HG02763 (cell line): ENCODE data around the gene POU6F2.
"Not testable (repeated sequence)": the region's sequence is repeated elsewhere in the genome, so short reads cannot be mapped to it uniquely, and the experiment has no call there.

Experiments used
- ATAC-seq: cut with Tn5 transposase; IDR thresholded peaks from one replicate; pipeline ENCODE4 v1.9.1; 2021; ENCODE audit warnings: mild to moderate bottlenecking, moderate library complexity; ENCODE audit not compliant: unreplicated experiment

POU6F2 gene, protein sequence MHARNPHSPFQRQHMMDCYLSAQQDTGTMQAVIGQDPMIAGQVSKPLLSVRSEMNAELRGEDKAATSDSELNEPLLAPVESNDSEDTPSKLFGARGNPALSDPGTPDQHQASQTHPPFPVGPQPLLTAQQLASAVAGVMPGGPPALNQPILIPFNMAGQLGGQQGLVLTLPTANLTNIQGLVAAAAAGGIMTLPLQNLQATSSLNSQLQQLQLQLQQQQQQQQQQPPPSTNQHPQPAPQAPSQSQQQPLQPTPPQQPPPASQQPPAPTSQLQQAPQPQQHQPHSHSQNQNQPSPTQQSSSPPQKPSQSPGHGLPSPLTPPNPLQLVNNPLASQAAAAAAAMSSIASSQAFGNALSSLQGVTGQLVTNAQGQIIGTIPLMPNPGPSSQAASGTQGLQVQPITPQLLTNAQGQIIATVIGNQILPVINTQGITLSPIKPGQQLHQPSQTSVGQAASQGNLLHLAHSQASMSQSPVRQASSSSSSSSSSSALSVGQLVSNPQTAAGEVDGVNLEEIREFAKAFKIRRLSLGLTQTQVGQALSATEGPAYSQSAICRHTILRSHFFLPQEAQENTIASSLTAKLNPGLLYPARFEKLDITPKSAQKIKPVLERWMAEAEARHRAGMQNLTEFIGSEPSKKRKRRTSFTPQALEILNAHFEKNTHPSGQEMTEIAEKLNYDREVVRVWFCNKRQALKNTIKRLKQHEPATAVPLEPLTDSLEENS

DNA sequence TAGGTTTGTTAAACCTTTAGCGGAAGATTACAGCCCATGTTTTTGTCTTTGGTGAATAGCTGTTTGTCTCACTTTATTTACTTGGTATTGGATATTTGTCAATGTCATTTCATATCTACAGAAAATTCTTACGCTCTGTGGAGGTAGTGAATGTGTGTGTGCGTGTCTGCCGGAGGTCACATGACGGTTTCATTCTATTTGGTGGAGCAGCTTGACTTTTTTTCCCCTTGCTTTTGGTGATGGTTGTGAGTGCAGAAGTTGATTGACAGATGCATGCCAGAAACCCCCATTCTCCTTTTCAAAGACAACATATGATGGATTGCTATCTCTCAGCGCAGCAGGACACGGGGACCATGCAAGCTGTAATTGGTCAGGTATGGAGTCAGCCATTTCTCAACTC lies at the start of gene POU6F2:
Gene POU6F2 (plus strand): TSS at position 225 of the 400 bp plus-strand sequence. CDS start 45 bp downstream, at position 270.
- no peak for ATAC-seq

DNA sequence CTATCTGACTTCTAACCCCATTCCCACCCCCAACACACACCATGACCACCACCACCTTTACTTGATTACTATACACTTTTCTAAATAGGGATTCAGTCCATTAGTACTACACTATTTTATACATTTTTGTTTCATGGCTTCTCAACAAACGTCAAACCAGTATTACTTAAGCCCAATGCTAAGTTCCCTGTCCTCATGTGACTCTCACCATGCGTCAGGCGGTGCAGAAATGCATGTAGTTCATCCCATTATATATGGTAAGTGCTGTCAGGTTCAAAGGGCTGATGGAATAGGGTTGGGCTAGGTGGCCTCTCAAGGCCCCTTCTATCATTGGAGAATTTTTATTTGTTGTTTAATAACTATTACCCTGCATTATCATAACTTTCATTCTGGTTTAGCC lies 49.2 kb upstream of the POU6F2 start:
- ATAC-seq = no peak

DNA sequence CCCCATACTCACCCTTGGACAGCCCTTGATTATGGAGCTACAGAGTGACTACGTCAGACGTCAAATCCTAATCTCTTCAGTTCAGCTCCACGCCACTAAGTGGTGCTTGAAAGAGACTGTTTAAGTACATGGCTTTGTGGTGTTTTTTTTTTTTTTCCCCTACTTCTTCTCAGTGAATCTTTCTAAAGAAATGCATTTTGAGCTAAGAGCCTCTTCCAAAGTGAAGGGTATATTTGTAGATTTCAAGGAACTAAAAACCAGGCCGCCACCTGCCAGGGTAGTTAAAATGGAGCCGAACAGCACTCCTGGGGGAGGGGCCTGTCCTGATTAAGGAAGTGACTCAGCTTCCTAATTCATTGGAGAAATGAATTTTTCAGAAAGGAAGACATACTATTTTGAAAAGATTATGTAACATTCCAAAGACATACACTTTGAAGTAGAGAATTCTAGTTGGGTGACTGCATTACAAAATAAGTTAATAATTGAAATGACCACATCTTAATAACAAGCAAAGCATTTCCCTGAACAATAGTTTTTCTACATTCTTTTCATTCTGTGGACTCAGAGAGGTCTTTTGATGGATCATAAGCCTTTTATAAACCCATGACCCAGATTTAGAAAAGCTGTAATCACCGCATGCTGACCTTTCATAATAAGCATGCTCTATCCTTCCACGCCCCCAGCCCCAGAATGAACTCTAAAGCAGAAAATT lies 48.1 kb upstream of the POU6F2 start:
- no peak for ATAC-seq

GRCh38 chr7:38932509-38933168 lies 45.1 kb upstream of the POU6F2 start:
- peak; percentile 76 for ATAC-seq

DNA sequence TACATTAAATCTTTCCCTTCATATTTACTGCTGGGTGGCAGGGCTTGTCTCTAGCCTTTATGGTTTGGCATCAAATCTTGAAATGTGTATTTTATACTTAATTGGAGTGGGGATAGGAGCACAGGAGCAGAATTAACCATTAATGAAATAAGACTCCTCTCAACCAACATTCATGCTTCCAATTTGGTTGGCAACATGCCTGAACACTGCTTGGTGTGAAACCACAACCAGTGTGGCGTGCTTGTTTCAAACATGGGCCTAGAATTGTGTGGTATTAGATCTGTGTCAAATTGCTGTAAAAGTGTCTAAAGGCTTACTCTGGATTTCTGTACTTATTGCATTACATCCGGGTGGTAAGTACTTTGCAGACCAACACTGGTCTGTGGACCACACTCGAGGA lies 43.7 kb upstream of the POU6F2 start:
- no peak for ATAC-seq

GRCh38 chr7:38934536-38934935 lies 43.2 kb upstream of the POU6F2 start:
- no peak for ATAC-seq

DNA sequence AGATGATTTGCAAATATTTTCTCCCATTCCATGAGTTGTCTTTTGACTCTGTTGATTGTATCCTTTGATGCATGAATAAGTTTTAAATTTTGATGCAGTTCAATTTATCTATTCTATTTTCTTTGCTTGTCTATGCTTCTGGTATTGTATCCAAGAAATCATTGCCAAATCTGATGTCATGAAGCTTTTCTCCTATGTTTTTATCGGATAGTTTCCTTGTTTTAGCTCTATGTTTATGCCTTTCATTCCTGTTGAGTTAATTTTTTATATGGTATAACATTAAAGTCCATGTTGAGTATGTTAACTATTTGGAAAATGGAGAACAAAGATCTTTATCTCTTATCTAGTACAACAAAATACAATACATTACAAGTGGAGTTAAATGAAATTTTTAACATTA lies 41.1 kb upstream of the POU6F2 start:
- no peak for ATAC-seq

DNA sequence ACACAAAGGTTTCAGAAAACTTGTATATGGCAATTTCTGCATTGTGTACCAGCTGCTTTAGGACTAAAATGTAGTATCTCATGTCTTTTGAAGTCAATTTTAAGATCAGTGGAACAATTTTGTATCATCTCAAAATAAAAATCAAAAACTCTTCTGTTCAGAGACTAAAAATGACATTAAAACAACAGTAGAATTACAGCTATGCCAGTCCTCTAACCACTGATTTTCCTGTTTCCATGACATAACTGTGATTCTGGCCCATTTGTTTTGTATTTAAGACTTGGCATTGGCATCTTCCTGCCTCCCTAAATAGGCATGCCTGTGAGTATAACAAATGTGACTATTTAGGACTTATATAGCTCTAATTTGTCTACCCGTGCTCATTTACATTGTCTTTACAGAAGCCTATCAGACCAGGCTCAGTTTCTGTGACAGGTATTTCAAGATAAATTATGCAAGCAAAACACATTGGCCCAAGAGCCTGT lies 39.7 kb upstream of the POU6F2 start:
- no peak for ATAC-seq

DNA sequence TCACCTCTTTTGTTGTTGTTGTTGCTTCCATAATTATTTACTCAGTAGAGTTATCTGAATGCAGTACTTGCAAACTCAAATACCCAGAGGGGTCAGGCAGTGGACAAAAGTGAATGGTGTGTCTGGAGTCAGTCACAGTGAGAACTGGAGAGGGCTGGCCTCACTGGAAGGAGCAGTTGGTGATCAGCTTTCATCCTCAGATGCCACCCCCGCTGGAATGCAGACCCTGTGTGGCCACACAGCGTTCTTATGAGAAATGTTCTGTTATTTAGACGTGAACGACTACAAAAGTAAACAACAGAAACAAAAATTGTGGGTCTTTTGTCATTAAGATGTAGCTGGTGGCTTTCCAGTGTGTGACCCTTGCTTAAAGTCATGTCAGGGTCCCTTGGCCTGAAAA lies 39.1 kb upstream of the POU6F2 start:
- ATAC-seq = no peak

DNA sequence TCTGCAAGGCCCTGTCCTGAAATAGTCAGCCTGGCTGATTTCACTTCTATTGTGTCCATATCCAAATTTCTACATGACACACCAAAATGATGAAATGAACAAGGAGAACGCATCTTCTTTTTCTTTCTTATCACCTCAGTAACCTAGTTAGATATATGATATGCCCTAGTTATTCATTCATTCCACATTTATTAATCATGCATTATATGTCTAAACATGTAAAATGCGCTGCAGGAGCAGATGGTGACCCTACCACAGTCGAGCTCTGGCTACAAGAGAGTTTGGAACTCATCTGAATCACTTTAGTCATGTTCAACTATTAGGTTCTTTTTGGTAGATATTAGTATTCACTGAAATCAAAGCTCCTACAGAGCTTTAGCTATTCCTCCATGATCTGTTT lies 36.9 kb upstream of the POU6F2 start:
- ATAC-seq = no peak

DNA sequence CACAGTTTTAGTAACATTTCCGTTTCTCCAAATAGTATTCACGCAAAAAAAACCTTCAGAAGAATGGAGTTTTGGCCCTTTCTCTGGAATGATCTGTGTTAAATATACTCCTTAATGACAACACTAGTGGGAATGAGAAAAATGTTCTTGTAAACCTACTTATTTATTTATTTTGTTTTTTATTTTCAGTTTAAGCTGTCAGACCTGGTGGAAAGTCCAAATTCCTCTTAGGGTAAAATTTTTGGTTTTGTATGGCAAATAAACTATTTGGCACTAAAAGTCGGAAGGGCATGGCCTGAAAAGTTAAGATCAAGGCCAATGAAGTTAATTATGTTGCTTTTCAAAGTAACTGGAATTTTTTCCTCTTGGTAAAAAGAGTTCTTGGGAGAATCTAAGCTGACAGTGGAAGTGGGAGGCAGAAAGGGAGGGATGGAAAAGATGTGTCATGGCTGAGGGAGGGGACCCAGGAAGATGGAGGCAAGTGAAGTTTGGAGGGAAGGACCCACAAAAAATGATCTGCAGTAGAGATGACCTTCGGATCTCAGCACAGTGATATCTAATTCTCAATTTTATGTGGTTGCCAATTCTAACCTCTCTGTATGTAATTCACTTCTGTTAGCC lies 35.2 kb upstream of the POU6F2 start:
- ATAC-seq = no peak

- not testable (repeated sequence) for ATAC-seq
Measured at GRCh38 chr7:38947541-38947940, 30.2 kb upstream of the POU6F2 start.

DNA sequence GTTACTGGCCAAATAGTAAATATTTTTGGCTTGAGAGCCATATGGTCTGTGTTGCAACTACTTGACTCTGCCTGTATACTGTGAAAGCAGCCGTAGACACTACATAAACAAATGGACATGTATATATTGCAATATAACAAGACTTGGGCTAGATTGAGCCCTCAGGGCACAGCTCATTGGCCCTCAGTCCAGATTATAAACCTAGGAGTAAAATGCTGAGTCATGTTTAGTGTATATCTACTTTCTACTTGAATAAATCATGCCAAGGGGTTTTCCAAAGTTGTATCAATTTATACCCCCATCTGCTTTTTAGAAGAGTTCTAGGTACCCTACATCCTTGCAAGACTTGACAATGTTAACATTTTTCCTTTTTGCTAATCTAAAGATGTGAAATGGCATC lies 27.4 kb upstream of the POU6F2 start:
- ATAC-seq = no peak

- no peak for ATAC-seq
Measured at GRCh38 chr7:38951213-38951612, 26.5 kb upstream of the POU6F2 start.

- ATAC-seq = no peak
Measured at GRCh38 chr7:38953227-38953626, 24.5 kb upstream of the POU6F2 start.

GRCh38 chr7:38953971-38954370 lies 23.7 kb upstream of the POU6F2 start:
- ATAC-seq = no peak

DNA sequence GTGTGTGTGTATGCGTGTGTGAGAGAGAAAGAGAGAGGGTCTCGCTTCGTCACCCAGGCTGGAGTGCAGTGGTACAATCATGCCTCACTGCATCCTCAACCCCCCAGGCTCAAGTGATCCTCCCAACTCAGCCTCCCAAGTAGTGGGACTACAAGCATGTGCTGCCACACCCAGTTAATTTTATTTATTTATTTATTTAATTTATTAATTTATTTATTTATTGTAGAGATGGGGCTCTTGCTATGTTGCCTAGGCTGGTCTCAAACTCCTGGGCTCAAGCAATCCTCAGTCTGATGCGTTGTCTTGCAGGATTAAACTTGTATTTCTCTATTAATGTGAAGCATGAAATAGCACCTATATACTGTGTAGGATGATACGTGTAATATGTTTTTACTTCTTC lies 21.8 kb upstream of the POU6F2 start:
- ATAC-seq = no peak

- ATAC-seq = no peak
Measured at GRCh38 chr7:38962028-38962427, 15.7 kb upstream of the POU6F2 start.

- ATAC-seq = no peak
Measured at GRCh38 chr7:38964921-38965320, 12.8 kb upstream of the POU6F2 start.

GRCh38 chr7:38973760-38974159 lies 3.9 kb upstream of the POU6F2 start:
- ATAC-seq = no peak
